Left ventricle myocardium inferior (tissue), 1 donor: ENCODE data around the gene RNMT. TPM values are rescaled to one million over a fixed set of nuclear protein-coding genes. Genes with fewer than 3 reads are reported as not detected.
"Not testable (repeated sequence)": the region's sequence is repeated elsewhere in the genome, so short reads cannot be mapped to it uniquely, and the experiment has no call there.

Experiments used
- DNase-seq: peaks from one replicate; pipeline ENCODE4 v3.0.0-alpha.2; 2020
- H3K27ac ChIP-seq: fragments of 200-600 bp; replicated peaks from 2 replicates; pipeline ENCODE4 v1.8.0; 2021
- H3K27me3 ChIP-seq: fragments of 200-600 bp; 2 replicates; pipeline ENCODE4 v1.8.0; 2021; ENCODE audit warnings: low read depth
- H3K36me3 ChIP-seq: fragments of 200-600 bp; 2 replicates; pipeline ENCODE4 v1.8.0; 2021
- H3K4me1 ChIP-seq: fragments of 200-600 bp; 2 replicates; pipeline ENCODE4 v1.8.0; 2021
- H3K4me3 ChIP-seq: fragments of 200-600 bp; 2 replicates; pipeline ENCODE4 v1.8.0; 2021; ENCODE audit warnings: mild to moderate bottlenecking, moderate library complexity
- H3K9me3 ChIP-seq: fragments of 200-600 bp; replicated peaks from 2 replicates; pipeline ENCODE4 v1.8.0; 2021
- intact Hi-C: fragments of 100-400 bp; cut with micrococcal nuclease; formaldehyde crosslinking; loops from one replicate; pipeline ENCODE4 v1.11.0; 2022
- long read RNA-seq: library from polyadenylated mRNA; unstranded; transcript quantifications from one replicate; pipeline ENCODE4 v2.0.0, GENCODE V29; 2021
- total RNA-seq: library from RNA; stranded (reverse); fragmentation: NEBNext Ultra II Directional; extraction: Animal tissue kit (Norgen Biotek cat#: 25700); gene quantifications from one replicate; pipeline ENCODE4 v1.2.1, GENCODE V29; 2021
- TF ChIP-seq, protein P1 (sequence below): fragments of 200-600 bp; IDR thresholded peaks from 2 replicates; pipeline ENCODE4 v1.8.0; 2021; ENCODE audit warnings: antibody characterized with exemption, mild to moderate bottlenecking, borderline replicate concordance
- donor health status: DM: no; HTN: yes; CAD: no; lungs with severe emphysema.

Gene RNMT
- 24.2 TPM for total RNA-seq
- long read RNA-seq, full-length matches to known transcripts, result 8 of 17 reads
- long read RNA-seq, partial matches to known transcripts, result 2 of 17 reads
- long read RNA-seq, other reads (novel, unspliced or antisense), result 7 of 17 reads

DNA sequence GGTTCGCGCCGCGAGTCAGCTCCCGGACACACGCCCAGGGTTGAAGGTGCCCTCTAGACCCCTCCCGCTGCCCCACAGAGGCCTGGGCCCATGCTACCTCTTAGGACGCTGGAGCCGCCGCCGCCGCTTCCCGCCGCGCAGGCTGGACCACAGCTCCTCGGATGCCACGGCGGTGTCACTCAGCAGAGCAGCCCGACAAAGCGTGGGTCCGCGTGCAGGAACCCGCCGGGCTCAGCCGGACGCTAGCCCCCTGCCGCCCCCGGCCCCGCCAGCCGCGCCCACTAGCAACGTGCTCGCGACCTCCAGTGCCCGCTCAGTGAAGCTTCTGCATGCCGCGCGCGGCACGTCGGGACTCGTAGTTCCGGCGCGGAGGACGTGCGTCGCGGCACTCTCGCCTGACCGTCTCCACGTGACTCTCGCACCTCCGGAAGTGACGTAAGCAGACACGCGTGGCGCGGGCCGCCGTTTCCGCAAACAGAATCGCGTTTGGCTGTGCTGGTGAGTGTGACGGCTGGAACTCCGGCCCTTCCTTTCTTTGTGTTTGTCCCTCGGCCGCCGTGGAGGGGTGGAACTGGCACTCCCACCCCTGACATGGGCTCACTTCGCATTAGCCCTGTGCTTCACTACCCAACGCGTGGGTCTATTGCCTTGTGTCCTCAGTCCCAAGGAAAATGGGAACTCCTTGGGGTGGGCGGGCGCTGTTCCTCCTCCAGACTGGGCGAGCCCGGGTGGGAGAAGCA, at the start of gene RNMT, which contains the start of gene FAM210A:
TSS of gene RNMT (plus strand) at position 442 of the 740 bp plus-strand sequence. CDS start 4,845 bp downstream, outside the sequence.
TSS of gene FAM210A (minus strand) at position 327 of the 740 bp plus-strand sequence. CDS start 44,481 bp downstream, outside the sequence.
- Histone ChIP-seq H3K27ac (peak within 1 kb of the TSS; percentile 91), H3K4me3 (peak within 1 kb of the TSS; percentile 96), H3K27me3 (no peaks in the 10 kb centered on the region), H3K36me3 (peaks cover 1% of the 10 kb centered on the region), H3K4me1 (peaks cover 66% of the 10 kb centered on the region), H3K9me3 (no peaks in the 10 kb centered on the region)
- intact Hi-C loops, result no loop called here
- peak; percentile 96 for DNase-seq
- TF ChIP-seq, protein P1, sequence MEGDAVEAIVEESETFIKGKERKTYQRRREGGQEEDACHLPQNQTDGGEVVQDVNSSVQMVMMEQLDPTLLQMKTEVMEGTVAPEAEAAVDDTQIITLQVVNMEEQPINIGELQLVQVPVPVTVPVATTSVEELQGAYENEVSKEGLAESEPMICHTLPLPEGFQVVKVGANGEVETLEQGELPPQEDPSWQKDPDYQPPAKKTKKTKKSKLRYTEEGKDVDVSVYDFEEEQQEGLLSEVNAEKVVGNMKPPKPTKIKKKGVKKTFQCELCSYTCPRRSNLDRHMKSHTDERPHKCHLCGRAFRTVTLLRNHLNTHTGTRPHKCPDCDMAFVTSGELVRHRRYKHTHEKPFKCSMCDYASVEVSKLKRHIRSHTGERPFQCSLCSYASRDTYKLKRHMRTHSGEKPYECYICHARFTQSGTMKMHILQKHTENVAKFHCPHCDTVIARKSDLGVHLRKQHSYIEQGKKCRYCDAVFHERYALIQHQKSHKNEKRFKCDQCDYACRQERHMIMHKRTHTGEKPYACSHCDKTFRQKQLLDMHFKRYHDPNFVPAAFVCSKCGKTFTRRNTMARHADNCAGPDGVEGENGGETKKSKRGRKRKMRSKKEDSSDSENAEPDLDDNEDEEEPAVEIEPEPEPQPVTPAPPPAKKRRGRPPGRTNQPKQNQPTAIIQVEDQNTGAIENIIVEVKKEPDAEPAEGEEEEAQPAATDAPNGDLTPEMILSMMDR, result peak; percentile 16

DNA sequence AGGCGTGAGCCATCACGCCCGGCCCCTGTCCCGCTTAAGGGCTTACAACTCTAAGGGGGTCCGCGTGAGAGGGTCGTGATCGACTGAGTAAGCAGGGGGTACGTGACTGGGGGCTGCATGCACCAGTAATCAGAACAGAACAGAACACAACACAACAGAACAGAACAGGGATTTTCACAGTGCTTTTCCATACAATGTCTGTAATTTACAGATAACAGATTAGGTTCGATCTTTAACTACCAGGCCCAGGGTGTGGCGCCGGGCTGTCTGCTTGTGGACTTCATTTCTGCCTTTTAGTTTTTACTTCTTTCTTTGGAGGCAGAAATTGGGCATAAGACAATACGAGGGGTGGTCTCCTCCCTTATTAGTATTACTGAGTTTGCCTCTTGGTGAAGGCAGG, 49.1 kb upstream of the RNMT start:
- peak overlapping the region; percentile 79 for H3K27ac ChIP-seq
- intact Hi-C loops, result not testable (repeated sequence)

DNA sequence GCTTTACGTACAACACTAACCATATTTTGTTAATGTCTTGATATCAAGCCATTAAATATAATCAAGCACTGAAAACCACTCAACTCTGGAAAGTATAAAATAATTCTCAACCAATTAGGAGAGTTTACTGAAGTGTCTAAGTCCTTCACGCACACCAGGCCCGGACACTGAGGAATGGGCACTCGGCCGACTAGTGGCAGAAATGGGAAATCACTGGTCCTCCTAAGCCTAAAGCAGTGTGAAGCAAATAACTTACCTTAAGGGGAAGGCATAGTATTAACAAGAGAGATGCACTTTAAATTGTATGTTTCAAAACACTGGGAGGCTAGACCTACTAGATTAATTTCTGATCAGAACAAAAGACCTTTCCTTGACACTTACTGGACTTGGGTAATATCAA, 45.9 kb upstream of the RNMT start:
- Histone ChIP-seq H3K27ac (peak overlapping the region; percentile 79), H3K9me3 (peaks cover 6% of the 10 kb centered on the region), H3K36me3 (peaks cover 7% of the 10 kb centered on the region), H3K4me3 (no peak overlapping the region), H3K4me1 (peaks cover 74% of the 10 kb centered on the region), H3K27me3 (no peaks in the 10 kb centered on the region)
- intact Hi-C loops, result no loop called here
- DNase-seq, result peak; percentile 27
- TF ChIP-seq, protein P1, result peak; percentile 67

More for the DNA sequence above, 49.1 kb upstream of the RNMT start:
- Histone ChIP-seq H3K9me3 (peaks cover 12% of the 10 kb centered on the region), H3K4me1 (peaks cover 54% of the 10 kb centered on the region)
- H3K27me3 ChIP-seq, DNase-seq, H3K36me3 ChIP-seq, H3K4me3 ChIP-seq: not testable (repeated sequence)

DNA sequence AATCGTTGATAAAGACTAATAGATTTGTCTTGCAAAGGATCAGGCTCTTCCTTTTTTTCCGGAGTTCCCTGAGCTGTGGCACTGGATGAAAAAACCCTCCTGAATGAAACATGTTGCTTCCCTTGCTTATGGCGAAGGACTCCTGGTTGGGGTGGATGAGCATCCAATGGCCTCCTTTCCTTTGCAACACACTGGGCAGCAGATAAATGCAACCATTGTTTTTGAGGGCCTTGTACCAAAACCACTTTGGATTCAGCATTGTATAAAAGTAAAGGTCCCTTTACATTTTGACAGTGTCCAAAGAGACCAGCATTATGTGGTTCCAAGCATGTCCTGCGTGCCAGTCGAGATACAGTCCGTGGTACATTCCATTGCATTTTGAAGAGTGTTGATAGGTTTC, 44.8 kb upstream of the RNMT start:
- H3K36me3 ChIP-seq, result peaks cover 7% of the 10 kb centered on the region
- H3K4me3 ChIP-seq, result no peak overlapping the region
- peaks cover 2% of the 10 kb centered on the region for H3K9me3 ChIP-seq
- H3K27me3 ChIP-seq, result no peaks in the 10 kb centered on the region
- peaks cover 80% of the 10 kb centered on the region for H3K4me1 ChIP-seq
- H3K27ac ChIP-seq, result peak overlapping the region; percentile 79
- intact Hi-C loops, result no loop called here
- DNase-seq, result no peak
- TF ChIP-seq, protein P1, result no peak

DNA sequence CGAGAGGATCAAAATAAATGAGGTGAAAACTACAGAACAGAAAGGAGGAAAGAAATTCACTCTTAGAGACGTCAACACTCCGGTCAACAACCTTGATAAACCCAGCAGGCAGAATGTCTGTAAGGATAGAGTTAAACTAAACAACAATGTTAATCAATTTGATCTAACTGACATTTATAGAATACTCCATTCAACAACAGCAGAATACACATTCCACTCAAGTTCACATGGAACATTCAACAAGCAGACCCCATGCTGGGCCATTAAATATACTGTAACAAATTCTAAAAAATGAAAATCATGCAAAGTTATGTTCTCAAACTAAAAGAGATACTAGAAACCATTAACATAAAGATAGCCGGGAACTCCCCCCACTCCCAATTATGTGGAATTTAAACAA, 41.9 kb upstream of the RNMT start:
- TF ChIP-seq, protein P1, result no peak
- intact Hi-C loops, result no loop called here
- no peak for DNase-seq
- Histone ChIP-seq H3K4me3 (no peak overlapping the region), H3K27ac (no peak overlapping the region), H3K9me3 (no peaks in the 10 kb centered on the region), H3K4me1 (peaks cover 86% of the 10 kb centered on the region), H3K27me3 (no peaks in the 10 kb centered on the region), H3K36me3 (peaks cover 7% of the 10 kb centered on the region)
